Tibial nerve (tissue), 4 donors: ENCODE measurements around the gene FUT8. TPM values are rescaled to one million over a fixed set of nuclear protein-coding genes. Genes with fewer than 3 reads are reported as not detected.

ENCODE experiments used
- DNase-seq, 2 donors: peaks; one replicate each; pipeline ENCODE4 v3.0.0-alpha.2; 2019; ENCODE audit warnings: low spot score in 2 of 2
- H3K27ac ChIP-seq, 4 donors: fragments of 200-600 bp; sonication (generic) in 3 of 4; one replicate each; pipeline ENCODE4 v1.5.1; 2017 to 2019; ENCODE audit warnings: mild to moderate bottlenecking in 1 of 4
- H3K27me3 ChIP-seq, 2 donors: fragments of 200-600 bp; sonication (generic) in 1 of 2; one replicate each; pipeline versions ENCODE4 v1.5.1 to v1.6.0; 2017 to 2019
- H3K36me3 ChIP-seq, 3 donors: fragments of 200-600 bp; sonication (generic); one replicate each; pipeline ENCODE4 v1.5.1; 2018 to 2019
- H3K4me1 ChIP-seq, 4 donors: fragments of 200-600 bp; sonication (generic) in 3 of 4; one replicate each; pipeline ENCODE4 v1.5.1; 2017 to 2019
- H3K4me3 ChIP-seq, 4 donors: fragments of 200-600 bp; sonication (generic) in 3 of 4; one replicate each; pipeline ENCODE4 v1.5.1; 2017 to 2019; ENCODE audit warnings: mild to moderate bottlenecking in 1 of 4, moderate library complexity in 1 of 4
- H3K9me3 ChIP-seq, 4 donors: fragments of 200-600 bp; sonication (generic) in 3 of 4; one replicate each; pipeline ENCODE4 v1.5.1; 2017 to 2019
- CTCF ChIP-seq, 5 experiments: fragments of 200-600 bp in 3 of 5; fragments of 450-650 bp in 2 of 5; sonication (generic) in 3 of 5; IDR thresholded peaks; one replicate each; pipeline ENCODE4 v1.5.1; 2016 to 2019; ENCODE audit warnings: antibody characterized with exemption in 5 of 5, mild to moderate bottlenecking in 3 of 5, moderate library complexity in 2 of 5
- EP300 ChIP-seq, 2 donors: sonication (generic); formaldehyde crosslinking; IDR thresholded peaks; one replicate each; pipeline ENCODE4 v1.6.1; 2017; ENCODE audit warnings: antibody characterized with exemption in 2 of 2, mild to moderate bottlenecking in 1 of 2
- POLR2A ChIP-seq, 2 donors: fragments of 450-650 bp; IDR thresholded peaks; one replicate each; pipeline ENCODE4 v1.6.1; 2017; ENCODE audit warnings: antibody characterized with exemption in 2 of 2, mild to moderate bottlenecking in 2 of 2, moderate library complexity in 2 of 2
- WGBS, 2 donors: methylation state at CpG; one replicate each; pipeline ENCODE4 v1.1.5; 2018; 5-methylcytosine and 5-hydroxymethylcytosine counted together
- total RNA-seq, 4 donors: library from RNA; depleted of rRNA; stranded (reverse); fragments of >200 nt; gene quantifications; one replicate each; pipeline ENCODE4 v1.1.0, GENCODE V29; 2016

The FUT8 gene
- total RNA-seq, 4 donors from 2014 or later: 69.6 to 114 (median 91.2) TPM

GRCh38 chr14:65731933-65732506 lies 319.5 kb downstream of the FUT8 start:
- WGBS, 2 donors: 42 to 64% methylated on average over 2 of the region's 2 CpGs
- Histone ChIP-seq H3K4me3 (no peak overlapping the region), H3K4me1 (no peaks in the 10 kb centered on the region), H3K27me3 (no peaks in the 10 kb centered on the region), H3K9me3 (no peaks in the 10 kb centered on the region), H3K27ac (no peak overlapping the region), H3K36me3 (peaks cover 0 to 25% (median 0%) of the 10 kb centered on the region in 3 donors)
- TF ChIP-seq EP300 (IDR thresholded peaks at IDR 0.05): no peak
- TF ChIP-seq POLR2A (IDR thresholded peaks at IDR 0.05): no peak
- TF ChIP-seq CTCF (IDR thresholded peaks at IDR 0.05): no peak
- DNase-seq: no peak

GRCh38 chr14:65738339-65738738 lies 325.8 kb downstream of the FUT8 start:
- Histone ChIP-seq H3K27me3 (no peaks in the 10 kb centered on the region), H3K9me3 (no peaks in the 10 kb centered on the region), H3K4me1 (no peaks in the 10 kb centered on the region), H3K4me3 (no peak overlapping the region), H3K27ac (no peak overlapping the region), H3K36me3 (peaks cover 0 to 30% (median 0%) of the 10 kb centered on the region in 3 donors)
- WGBS, 2 donors: 85 to 86% methylated on average over 4 of the region's 4 CpGs
- DNase-seq: no peak
- TF ChIP-seq CTCF (IDR thresholded peaks at IDR 0.05): no peak
- no peak for TF ChIP-seq EP300 (IDR thresholded peaks at IDR 0.05)
- TF ChIP-seq POLR2A (IDR thresholded peaks at IDR 0.05): no peak

- Histone ChIP-seq H3K4me1 (no peaks in the 10 kb centered on the region), H3K27me3 (no peaks in the 10 kb centered on the region), H3K4me3 (no peak overlapping the region), H3K36me3 (peaks cover 0 to 33% (median 0%) of the 10 kb centered on the region in 3 donors), H3K9me3 (no peaks in the 10 kb centered on the region), H3K27ac (no peak overlapping the region)
- 85 to 89% methylated on average over 8 of the region's 8 CpGs for WGBS, 2 donors
- DNase-seq: no peak
- TF ChIP-seq EP300 (IDR thresholded peaks at IDR 0.05) (no peak), CTCF (IDR thresholded peaks at IDR 0.05) (no peak), POLR2A (IDR thresholded peaks at IDR 0.05) (no peak)
Observed at GRCh38 chr14:65745396-65746190, 333.1 kb downstream of the FUT8 start.

GRCh38 chr14:65748796-65749195 lies 336.3 kb downstream of the FUT8 start:
- Histone ChIP-seq H3K9me3 (no peaks in the 10 kb centered on the region), H3K27me3 (no peaks in the 10 kb centered on the region), H3K36me3 (peaks cover 0 to 11% (median 0%) of the 10 kb centered on the region in 3 donors), H3K27ac (no peak overlapping the region), H3K4me1 (no peaks in the 10 kb centered on the region), H3K4me3 (no peak overlapping the region)
- 95 to 98% methylated on average over 2 of the region's 2 CpGs for WGBS, 2 donors
- TF ChIP-seq POLR2A (IDR thresholded peaks at IDR 0.05): no peak
- no peak for TF ChIP-seq EP300 (IDR thresholded peaks at IDR 0.05)
- TF ChIP-seq CTCF (IDR thresholded peaks at IDR 0.05): no peak
- no peak for DNase-seq

- H3K27ac ChIP-seq: no peak overlapping the region
- no peaks in the 10 kb centered on the region for H3K4me1 ChIP-seq
- H3K36me3 ChIP-seq: peaks cover 0 to 10% (median 0%) of the 10 kb centered on the region in 3 donors
- H3K9me3 ChIP-seq: no peaks in the 10 kb centered on the region
- H3K27me3 ChIP-seq: no peaks in the 10 kb centered on the region
- DNase-seq: no peak
- H3K4me3 ChIP-seq: no peak overlapping the region
- TF ChIP-seq POLR2A (IDR thresholded peaks at IDR 0.05): no peak
- 84 to 86% methylated on average over 3 of the region's 3 CpGs for WGBS, 2 donors
Observed at GRCh38 chr14:65749287-65749686, 336.8 kb downstream of the FUT8 start.
